ENCODE data around the gene ACAP2.
"Not testable (repeated sequence)": the region's sequence is repeated elsewhere in the genome, so short reads cannot be mapped to it uniquely, and the experiment has no call there.

ACAP2 gene

DNA sequence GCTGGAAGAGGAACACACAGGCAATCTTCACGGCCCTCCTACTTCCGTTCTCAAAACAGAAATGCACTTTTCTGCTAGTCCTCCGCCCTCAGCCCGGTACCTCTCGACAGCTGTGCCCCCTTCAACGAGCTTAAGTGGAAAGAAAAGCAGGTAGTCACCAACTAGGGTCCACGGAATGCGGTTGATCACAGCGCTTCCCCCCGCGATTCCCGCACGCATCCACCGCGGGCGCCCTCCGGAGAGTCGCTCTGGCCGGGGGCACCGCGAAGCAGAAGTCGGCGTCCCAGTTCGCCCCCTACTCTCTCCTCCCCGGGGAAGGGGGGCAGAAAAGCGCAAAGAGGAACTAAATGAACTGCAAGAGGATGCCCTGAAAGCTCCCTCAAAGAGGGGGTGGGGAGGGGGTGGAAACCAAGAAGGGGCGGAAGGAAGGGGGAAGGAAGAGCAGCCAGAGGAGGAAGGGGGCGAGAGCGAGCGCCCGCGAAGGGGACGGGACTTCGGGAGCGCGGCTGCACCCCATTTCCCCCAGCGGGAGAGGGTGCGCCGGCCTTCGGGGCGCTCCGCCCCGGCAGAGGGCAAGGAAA is 738 bp downstream of the ACAP2 start:
- DNase-seq (ENCODE audit: low read depth): peak; percentile 13

DNA sequence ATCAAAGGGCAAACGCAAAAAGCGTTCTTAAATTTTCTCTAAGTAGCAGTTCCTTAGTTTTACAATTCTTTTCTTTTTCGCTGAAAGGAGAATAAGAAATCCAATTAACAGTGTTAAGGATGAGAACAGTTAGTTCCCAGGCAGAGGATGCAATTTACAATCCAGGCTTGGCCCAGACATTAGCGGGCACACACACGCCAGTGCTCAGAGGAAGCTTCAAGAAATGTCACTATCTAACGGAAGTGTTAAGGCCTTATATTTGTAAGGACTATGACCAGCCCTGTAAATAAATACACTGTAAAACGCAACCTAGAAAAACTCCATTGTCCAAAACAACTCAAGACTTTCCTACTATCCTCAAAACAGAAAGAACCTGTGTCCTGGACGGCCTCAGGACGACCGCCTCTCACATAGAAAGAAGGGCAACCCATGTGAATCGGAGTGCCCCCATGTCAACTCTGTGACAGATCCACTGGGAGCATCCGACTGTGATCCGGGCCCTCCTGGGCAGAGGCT is 1.3 kb downstream of the ACAP2 start:
- DNase-seq (ENCODE audit: low read depth): no peak

DNA sequence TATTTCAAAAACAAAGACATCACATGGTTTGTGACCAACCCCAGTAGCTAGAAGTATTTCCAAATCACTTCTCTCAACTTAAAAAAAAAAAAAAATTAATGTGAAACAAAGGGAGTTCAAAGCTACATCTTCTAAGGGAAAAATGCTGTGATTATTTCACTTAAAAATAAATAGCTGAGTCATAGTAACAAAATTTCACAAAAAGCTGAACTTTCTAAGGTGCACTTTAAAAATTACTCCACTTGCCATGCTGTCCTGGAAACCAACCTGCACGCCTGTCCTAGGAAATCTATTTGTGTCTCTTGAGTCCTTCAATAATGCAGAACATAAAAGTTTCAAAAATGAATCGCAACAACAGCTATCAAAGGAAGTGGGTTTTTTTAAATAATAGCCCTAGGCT is 1.8 kb downstream of the ACAP2 start:
- DNase-seq (ENCODE audit: low read depth): no peak

DNA sequence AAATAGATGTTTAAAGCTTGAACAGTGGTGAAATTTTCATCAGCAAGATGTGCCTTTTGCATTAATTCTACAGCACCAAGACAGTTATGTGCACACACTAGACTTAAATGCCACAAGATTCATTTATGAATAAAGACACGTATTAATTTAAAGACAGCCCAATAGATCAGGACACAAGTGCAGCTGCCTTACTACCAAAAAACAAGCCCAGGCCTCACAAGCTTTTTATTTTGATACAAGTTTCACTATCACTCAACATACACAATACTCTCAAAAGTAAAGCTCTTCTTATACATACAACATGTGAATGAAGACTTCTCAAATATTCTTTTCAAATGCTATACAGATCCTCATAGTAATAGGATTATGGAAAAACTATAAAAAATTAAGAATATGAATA is 2.4 kb downstream of the ACAP2 start:
- no peak for DNase-seq (ENCODE audit: low read depth)

DNA sequence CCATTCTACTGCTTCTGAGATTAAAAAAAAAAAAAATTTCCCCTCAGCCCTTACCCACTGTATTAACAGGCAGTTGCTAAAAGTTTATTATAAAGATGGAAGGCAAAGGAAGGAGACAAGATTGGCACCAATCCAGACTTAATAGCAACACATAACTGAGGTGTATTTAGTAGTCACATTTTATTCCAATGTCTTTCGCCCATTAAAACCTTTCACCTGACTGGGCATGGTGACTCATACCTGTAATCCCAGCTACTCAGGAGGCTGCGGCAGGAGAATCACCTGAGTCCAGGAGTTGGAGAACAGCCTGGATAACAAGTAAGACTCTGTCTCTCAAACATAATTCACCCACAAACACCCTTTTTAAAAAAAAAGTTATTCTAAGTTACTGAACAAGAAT is 4.4 kb downstream of the ACAP2 start:
- DNase-seq (ENCODE audit: low read depth): no peak

DNA sequence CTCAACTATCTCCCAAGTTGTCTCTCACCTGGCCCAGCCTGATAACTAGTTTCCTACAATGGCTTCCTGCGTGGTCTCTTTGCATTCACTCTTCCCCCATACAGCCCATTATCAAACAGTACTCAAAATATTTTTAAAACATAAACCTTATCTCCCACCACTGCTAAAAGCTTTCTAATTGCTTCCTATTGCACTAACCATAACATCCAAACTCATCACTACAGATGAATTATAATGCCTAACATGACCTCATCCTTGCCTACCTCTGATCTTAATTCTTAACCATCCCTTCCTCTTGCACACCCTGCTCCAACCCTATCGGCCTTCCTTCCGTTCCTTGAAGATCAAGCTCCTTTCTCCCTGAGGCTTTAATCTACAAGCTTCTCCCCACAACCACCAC is 17.0 kb downstream of the ACAP2 start:
- no peak for DNase-seq (ENCODE audit: low read depth)

DNA sequence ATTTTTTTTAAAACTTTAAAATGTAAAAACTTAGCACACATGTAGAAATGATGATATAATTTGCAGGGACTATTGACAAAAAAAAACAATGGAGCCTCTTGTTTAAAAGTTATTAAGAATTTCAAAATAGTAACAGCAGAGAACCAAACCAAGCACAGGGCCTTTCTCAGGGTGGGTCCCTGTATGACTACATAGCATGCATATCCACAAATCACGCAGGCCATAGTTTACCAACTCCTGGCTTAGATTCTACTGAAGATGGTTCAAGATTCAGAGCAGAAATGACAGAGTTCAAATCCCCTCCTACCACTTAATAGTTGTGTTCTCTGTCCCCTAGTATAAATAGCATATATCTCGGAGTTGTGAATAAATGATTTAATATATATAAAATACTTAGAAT is 19.0 kb downstream of the ACAP2 start:
- DNase-seq (ENCODE audit: low read depth): no peak

DNA sequence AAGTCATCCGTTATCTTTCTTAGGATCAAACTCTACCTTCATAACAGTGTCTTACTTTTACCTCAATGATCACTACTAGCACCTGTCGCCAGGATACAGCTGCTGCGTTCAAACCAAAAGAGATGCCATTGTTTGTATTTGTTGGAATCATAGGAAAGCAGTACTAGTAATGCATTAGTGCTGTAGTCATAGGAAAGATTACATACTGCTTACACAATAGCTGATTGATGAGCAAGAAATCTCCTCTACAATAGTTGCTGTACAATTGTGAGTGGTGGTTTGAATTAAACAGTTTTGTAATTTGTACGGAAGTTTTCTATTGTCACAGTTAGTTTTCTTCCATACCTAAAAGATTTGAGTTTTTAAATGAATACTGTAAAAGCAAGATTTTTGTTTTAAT is 21.4 kb downstream of the ACAP2 start:
- DNase-seq (ENCODE audit: low read depth): no peak

DNA sequence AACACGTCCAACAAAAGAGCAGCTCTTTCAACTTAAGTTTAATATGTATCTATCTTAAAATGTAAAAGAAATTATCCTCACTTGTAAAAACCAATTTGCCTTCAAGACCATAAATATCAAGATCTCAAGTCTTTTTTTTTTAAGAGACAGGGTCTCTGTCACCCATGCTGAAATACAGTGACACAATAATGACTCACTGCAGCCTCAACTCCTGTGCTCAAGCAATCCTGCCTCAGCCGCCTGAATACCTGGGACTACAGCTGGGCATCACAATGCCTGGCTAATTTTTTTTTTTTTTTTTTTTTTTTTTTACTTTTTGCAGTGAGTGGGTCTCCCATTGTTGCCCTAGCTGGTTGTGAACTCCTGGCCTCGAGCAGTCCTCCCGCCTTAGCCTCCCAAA is 26.0 kb downstream of the ACAP2 start:
- DNase-seq (ENCODE audit: low read depth): no peak

DNA sequence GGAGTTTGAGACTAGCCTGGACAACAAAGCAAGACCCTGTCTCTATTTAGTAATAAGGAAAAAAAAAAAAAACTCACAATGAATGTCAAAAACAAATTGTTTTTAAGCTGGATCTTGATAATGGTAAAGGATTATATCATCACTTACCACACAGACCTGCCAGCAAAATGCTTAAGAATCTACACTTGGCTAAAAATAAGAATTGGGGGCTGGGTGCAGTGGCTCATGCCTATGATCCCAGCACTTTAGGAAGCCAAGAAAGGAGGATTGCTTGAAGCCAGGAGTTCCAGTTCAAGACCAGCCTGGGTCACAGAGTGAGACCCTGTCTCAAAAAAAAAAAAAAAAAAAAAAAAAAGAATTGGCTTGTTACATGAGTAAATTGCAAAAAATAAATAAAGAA is 31.0 kb downstream of the ACAP2 start:
- DNase-seq (ENCODE audit: low read depth): no peak

DNA sequence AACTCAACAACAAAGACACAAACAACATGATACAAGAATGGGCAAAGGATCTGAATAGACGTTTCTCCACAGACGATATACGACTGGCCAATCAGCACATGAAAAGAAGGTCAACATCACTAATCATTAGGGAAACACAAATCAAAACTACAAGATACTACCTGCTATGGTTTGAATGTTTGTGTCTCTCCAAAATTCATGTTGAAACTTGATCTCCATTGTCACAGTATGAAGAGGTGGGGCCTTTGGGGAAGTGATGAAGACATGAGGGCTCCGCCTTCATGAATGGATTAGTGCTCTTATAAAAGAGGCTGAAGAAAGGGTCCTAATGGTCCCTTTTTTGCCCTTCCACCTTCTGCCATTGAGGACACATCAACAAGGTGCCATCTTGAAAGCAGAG is 32.3 kb downstream of the ACAP2 start:
- no peak for DNase-seq (ENCODE audit: low read depth)

DNA sequence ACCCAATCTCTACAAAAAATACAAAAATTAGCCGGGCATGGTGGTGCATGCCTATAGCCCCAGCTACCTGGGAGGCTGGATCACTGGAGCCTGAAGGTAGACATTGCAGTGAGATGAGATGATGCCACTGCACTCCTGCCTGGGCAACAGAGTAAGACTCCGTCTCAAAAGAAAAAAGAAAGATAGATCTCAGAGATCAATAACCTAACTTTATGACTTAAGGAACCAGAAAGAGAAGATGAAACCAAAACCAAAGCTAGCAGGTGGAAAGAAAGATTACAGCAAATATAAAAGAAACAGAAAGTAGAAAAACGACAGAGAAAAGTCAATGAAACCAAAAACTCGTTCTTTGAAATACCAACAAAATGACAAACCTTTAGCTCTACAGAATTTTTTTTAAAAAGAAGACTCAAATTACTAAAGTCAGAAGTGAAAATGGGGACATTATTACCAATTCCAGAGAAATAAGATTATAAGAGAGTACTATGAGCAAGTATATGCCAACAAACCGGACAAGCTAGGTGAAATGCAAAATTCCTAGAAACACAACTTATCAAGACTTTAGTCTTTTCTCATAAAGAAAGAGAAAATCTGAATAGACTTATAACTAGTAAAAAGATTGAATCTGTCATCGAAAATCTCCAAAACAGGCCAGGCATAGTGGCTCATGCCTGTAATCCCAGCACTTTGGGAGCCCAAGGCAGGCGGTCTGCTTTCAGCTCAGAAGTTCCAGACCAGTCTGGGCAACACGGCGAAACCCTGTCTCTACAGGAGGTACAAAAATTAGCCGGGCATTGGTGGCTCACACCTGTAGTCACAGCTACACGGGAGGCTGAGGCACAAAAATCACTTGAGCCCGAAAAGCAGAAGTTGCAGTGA is 35.0 kb downstream of the ACAP2 start:
- no peak for DNase-seq (ENCODE audit: low read depth)

DNA sequence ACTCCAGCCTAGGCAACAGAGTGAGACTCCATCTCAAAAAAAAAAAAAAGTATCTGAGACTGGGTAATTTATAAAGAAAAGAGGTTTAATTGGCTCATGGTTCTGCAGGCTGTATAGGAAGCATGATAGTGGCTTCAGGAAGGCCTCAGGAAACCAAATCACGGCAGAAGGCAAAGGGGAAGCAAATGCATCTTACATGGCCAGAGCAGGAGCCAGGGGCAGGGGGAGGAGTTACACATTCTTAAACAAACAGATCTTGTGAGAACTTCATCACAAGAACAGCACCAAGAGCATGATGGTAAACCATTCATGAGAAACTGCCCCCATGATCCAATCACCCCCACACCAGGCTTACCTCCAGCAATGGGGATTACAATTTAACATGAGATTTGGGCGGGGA is 37.2 kb downstream of the ACAP2 start:
- no peak for DNase-seq (ENCODE audit: low read depth)

DNA sequence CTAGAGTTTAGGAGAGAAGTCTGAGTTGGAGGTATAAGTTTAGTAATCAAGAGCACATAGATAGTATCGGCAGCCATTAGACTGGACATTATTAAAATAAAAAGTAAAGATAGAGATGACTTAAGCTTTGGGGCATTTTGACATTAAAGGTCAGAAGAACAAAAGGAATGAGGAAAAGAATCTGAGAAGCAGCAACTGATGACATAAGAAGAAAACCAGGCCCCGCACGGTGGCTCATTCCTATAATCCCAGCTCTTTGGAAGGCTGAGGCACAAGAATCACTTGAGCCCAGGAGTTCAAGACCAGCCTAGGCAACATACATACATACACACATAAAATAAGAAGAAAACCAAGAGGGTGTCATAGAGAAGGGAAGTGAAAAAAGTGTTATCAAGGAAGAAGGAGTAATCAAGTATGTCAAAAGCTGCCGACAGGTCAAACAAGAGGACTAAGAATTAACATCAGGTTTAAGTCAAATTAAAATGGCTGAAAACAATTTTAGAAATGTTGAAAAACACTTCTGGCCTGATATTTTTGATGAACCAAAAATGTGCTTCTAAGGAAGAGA is 38.9 kb downstream of the ACAP2 start:
- DNase-seq (ENCODE audit: low read depth): no peak

DNA sequence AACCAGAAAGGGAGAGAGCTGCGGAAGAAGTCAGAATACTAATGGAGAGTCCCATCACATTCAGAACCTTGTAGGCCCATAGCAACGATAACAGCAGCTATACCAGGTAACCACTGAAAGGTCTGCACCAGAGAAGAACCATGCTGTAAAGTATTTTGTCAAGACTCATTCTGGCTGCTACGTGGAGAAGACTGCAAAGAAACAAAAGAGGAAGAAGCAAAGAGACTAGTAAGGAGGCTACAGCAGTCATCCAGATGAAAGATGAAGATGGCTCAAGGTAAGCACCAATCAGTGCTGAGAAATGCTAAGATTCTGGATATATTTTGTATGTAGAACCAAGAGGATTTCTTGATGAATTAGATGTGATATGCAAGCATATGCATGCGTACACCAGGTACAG is 39.6 kb downstream of the ACAP2 start:
- no peak for DNase-seq (ENCODE audit: low read depth)

DNA sequence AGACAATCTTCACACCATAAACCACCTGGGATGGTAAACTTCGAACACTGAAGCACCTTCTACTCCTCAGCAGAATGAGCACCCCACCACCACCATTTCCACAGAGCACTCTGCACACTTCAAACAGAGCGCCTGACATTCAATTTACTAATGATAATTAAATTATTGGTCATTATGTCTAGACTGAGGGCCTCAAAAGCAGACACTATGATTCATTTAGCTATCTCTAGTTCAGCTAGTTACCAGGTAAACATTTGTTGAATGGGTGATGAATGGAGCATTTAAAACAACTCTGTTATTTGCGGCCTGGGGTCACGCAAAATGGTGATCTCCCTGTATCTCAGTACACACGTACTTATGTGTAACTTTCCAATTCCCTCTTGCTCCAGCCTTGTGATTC is 40.9 kb downstream of the ACAP2 start:
- no peak for DNase-seq (ENCODE audit: low read depth)

DNA sequence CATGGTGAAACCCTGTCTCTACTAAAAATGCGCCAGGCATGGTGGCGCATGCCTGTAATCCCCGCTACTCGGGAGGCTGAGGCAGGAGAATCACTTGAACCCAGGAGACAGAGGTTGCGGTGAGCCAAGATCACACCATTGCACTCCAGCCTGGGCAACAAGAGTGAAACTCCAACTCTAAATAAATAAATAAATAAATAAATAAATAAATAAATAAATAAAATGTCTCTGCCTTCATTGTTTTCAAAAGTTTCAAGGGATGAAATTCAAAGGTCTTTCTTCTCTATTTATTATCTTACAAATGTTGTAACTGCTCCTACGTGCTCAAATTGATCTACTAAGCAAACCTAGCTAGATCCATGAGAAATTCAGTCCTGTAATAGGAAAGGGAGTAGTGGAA is 44.4 kb downstream of the ACAP2 start:
- not testable (repeated sequence) for DNase-seq (ENCODE audit: low read depth)

DNA sequence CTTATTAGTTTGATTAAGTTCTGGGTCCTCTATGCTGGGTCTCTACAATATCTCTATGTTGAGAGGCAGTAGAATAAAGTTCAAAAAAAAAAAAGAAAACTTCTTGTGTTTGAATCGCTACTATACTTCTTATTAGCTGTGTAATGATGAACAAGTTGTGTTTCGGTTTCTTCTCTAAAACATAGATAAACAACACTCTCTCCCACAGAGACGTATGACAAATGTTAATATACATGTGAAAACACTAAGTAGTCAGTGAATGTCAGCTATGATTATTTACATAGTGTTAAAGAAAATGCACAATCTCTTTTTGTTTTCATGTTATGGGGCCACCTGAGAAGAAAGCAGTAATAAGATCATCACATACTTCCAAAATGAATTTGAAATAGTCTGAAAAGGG is 45.3 kb downstream of the ACAP2 start:
- no peak for DNase-seq (ENCODE audit: low read depth)

DNA sequence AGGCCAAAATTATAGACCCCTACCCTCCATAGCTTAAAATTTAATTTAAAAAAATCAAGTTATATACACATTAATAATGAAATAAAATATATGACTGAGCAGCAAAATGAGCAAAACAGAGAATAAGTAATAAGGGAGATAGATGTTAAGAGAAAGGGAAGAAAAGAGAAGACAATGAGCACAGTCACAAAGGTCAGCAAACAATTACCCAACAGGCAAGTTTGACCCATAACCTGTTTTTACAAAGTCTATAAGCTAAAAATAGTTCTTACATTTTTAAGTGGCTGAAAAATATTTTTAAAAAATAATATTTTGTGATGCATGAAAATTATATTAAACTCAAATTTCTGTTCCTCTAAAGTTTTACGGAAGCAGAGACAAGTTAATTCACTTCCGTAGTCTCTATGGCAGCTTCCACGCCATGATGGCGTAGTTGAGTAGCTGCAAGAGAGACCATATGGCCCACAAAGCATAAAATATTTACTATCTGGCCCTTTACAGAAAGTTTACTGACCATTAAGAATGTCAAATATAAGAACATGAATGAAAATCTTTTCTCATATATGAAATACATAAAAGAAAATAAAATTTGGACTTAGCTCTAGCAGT is 47.5 kb downstream of the ACAP2 start:
- DNase-seq (ENCODE audit: low read depth): no peak

DNA sequence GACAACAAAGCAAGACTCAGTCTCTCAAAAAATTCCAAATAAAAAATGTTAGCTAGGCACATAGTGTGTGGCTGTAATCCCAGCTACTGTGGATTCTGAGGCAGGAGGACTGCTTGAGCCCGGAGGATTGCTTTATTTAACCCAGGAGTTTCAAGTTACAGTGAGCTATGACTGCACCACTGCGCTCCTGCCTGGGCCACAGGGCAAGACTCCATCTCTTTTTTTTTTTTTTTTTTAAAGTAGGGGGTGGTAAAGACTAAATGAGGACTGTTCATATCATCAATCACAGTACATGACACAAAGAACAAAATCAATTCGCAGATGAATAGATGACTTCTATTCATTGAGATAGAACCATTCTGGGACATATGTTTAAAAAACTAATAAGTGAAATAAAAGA is 48.1 kb downstream of the ACAP2 start:
- no peak for DNase-seq (ENCODE audit: low read depth)

DNA sequence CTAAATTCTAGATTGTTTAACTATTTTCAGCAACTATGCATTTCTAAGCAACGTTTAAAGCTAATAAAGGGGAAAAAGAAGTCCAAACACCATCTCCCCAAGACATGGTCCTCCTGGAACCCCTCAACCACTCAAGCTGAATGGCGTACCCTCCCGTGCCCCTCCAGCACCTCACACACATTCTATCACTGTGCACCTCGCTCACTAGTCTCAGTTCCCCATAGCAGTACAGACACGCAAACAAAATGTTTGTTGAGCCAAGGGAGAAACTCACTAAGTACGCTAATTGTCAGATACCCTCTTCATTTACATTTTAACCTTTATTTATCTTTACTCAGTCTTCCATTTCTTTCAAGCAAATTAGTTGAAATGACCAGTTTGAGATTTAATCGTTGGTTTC is 48.8 kb downstream of the ACAP2 start:
- DNase-seq (ENCODE audit: low read depth): no peak

DNA sequence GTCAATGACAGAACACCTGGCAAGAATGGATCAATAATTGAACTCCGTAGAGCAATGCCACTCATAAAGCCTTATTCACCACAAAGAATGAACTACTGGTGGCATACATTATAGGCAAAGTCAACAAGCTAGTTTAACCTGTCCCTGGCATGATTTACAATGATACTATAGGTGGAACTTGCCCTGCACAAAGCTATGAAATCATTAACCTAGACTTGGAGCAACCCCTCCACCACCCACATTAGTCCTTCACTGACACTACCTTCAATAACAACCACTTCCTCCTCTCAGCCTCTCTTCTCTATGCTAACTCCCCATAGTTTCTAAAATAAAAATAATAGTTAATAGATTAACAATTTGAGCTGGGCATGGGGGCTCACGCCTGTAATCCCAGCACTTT is 54.4 kb downstream of the ACAP2 start:
- DNase-seq (ENCODE audit: low read depth): no peak

DNA sequence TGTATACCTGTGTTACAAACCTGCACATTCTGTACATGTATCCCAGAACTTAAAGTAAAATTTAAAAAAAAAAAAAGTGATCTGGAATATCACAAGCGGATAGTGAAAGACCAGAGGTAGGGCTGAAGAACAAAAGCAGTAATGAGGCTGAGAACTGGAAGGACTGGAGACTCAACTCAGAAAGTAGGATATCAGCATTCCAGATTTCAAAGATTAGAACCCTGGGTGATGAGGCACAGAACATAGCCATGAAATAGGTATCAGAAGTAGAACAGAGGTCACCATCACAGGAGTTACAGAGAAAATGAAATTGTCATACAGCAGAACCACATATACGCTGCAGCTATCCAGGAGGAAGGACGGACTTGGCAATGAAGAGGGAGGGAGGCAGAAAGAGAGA is 56.1 kb downstream of the ACAP2 start:
- no peak for DNase-seq (ENCODE audit: low read depth)
